Cerebellar nuclear complex (tissue), 1 donor: ENCODE results near the gene TSPOAP1.

Experiments used
- DNase-seq, 2 experiments: peaks; one replicate each; lab custom pipeline; 2025; lab: John Stamatoyannopoulos, UW

The TSPOAP1 gene

DNA sequence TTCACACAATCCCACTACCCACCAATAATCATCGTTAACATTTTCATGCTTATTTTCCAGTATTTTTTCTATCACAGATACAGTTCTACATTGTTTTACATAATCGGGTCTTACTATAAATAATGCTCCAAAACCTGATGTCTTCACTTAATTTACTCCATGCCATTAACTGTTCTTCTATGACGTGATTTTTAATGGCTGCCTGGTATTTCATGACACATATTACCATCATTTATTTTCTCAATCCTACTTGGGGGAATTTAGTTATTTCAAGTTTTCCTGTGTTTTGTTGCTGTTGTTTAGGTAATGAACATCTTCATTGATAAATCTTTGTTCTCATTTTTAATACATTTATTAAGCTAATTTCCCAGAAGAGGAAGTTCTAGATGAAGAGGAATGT is 75.5 kb downstream of the TSPOAP1 start:
- no peak for DNase-seq

DNA sequence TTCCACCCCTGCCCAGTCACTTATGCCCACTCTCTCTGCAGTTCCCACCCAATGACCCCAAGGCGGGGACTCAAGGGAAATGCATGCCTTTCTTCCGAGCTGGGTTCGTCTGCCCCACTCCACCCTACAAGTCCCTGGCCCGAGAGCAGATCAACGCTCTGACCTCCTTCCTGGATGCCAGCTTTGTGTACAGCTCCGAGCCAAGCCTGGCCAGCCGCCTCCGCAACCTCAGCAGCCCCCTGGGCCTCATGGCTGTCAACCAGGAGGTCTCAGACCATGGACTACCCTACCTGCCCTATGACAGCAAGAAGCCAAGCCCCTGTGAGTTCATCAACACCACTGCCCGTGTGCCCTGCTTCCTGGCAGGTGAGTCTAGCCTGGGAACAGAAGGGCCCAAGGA is 76.5 kb downstream of the TSPOAP1 start:
- DNase-seq, result no peak
